GM23248 (cell line): ENCODE results near the gene TNFAIP3. TPM values are rescaled to one million over a fixed set of nuclear protein-coding genes. Genes with fewer than 3 reads are reported as not detected.

Source experiments
- DNase-seq: peaks from one replicate; pipeline ENCODE4 v3.0.0-alpha.2; 2015
- H2AFZ ChIP-seq: fragments of 200-600 bp; sonication (generic); 2 replicates; pipeline ENCODE4 v1.6.1; 2016; ENCODE audit warnings: antibody characterized with exemption
- H3F3A ChIP-seq: fragments of 200-600 bp; sonication (generic); 2 replicates; pipeline ENCODE4 v1.6.1; 2016; ENCODE audit warnings: mild to moderate bottlenecking, antibody characterized with exemption, mixed run types; ENCODE audit not compliant: insufficient read depth
- H3K27ac ChIP-seq: fragments of 200-600 bp; sonication (generic); 2 replicates; pipeline ENCODE4 v1.5.1; 2016; ENCODE audit warnings: mild to moderate bottlenecking
- H3K27me3 ChIP-seq: fragments of 200-600 bp; sonication (generic); replicated peaks from 2 replicates; pipeline ENCODE4 v1.6.1; 2016; ENCODE audit warnings: mild to moderate bottlenecking; ENCODE audit not compliant: insufficient read depth
- H3K36me3 ChIP-seq: fragments of 200-600 bp; sonication (generic); 2 replicates; pipeline ENCODE4 v1.6.1; 2016; ENCODE audit warnings: low read depth, mild to moderate bottlenecking
- H3K4me1 ChIP-seq: fragments of 200-600 bp; sonication (generic); 2 replicates; pipeline ENCODE4 v1.6.1; 2016; ENCODE audit warnings: mild to moderate bottlenecking; ENCODE audit not compliant: insufficient read depth
- H3K4me2 ChIP-seq: fragments of 200-600 bp; sonication (generic); one replicate; pipeline ENCODE4 v1.6.1; 2016; ENCODE audit warnings: mild to moderate bottlenecking; ENCODE audit not compliant: unreplicated experiment
- H3K4me3 ChIP-seq: fragments of 200-600 bp; sonication (generic); 2 replicates; pipeline ENCODE4 v1.5.1; 2016; ENCODE audit warnings: mild to moderate bottlenecking
- H3K79me2 ChIP-seq: fragments of 200-600 bp; sonication (generic); 2 replicates; pipeline ENCODE4 v1.6.1; 2016; ENCODE audit warnings: mild to moderate bottlenecking; ENCODE audit not compliant: insufficient read depth
- H3K9ac ChIP-seq: fragments of 200-600 bp; sonication (generic); 2 replicates; pipeline ENCODE4 v1.6.1; 2016; ENCODE audit warnings: mild to moderate bottlenecking
- H3K9me2 ChIP-seq: fragments of 200-600 bp; sonication (generic); 2 replicates; pipeline ENCODE4 v1.6.1; 2016; ENCODE audit warnings: mixed run types, mild to moderate bottlenecking, moderate library complexity; ENCODE audit not compliant: insufficient read depth
- H3K9me3 ChIP-seq: fragments of 200-600 bp; sonication (generic); one replicate; pipeline ENCODE4 v1.6.1; 2017; ENCODE audit warnings: low read depth
- H4K20me1 ChIP-seq: fragments of 200-600 bp; sonication (generic); 2 replicates; pipeline ENCODE4 v1.6.0; 2016; ENCODE audit not compliant: insufficient read depth
- EZH2 ChIP-seq: fragments of 200-600 bp; sonication (generic); IDR thresholded peaks from 2 replicates; pipeline ENCODE4 v1.6.1; 2018; ENCODE audit warnings: antibody characterized with exemption, mild to moderate bottlenecking; ENCODE audit not compliant: insufficient read depth, poor library complexity, severe bottlenecking
- EZH2phosphoT487 ChIP-seq: fragments of 200-600 bp; sonication (generic); IDR thresholded peaks from 2 replicates; pipeline ENCODE4 v1.6.1; 2018; ENCODE audit warnings: antibody characterized with exemption, moderate library complexity, mild to moderate bottlenecking, low read depth; ENCODE audit not compliant: insufficient read depth
- WGBS, 2 experiments: methylation state at CpG; one replicate each; pipeline ENCODE4 v1.1.6; 2015 to 2017; ENCODE audit warnings: low lambda C conversion rate in 2 of 2, low coverage in 1 of 2; ENCODE audit errors: missing lambda C conversion rate in 2 of 2; 5-methylcytosine and 5-hydroxymethylcytosine counted together
- in situ Hi-C: fragments of 300-500 bp; cut with MboI; formaldehyde crosslinking; loops from 2 replicates; pipeline ENCODE4 v1.15.0; 2020
- polyA plus RNA-seq: library from polyadenylated mRNA; unstranded; fragments of >200 nt; fragmentation: Nextera tagmentation; extraction: Ambion mirVana; gene quantifications from 2 replicates; pipeline ENCODE4 v1.2.1, GENCODE V29; 2016
- total RNA-seq: library from RNA; depleted of rRNA; stranded (reverse); fragments of >200 nt; shearing (Covaris generic); gene quantifications from 2 replicates; pipeline ENCODE4 v1.2.3, GENCODE V29; 2014

The TNFAIP3 gene
- total and polyA plus RNA-seq, 2 experiments from 2014 or later: 2.7 to 6.3 TPM

- H3K9ac ChIP-seq: no peak overlapping the region
- no peaks in the 10 kb centered on the region for H3K36me3 ChIP-seq
- peaks cover 24% of the 10 kb centered on the region for H3K4me1 ChIP-seq
- in situ Hi-C loops: no loop called here
- no peaks in the 10 kb centered on the region for H3K79me2 ChIP-seq
- no peaks in the 10 kb centered on the region for H3F3A ChIP-seq
- no peaks in the 10 kb centered on the region for H3K9me2 ChIP-seq
- no peak overlapping the region for H3K4me2 ChIP-seq
- WGBS, 2 experiments: 92 to 100% methylated on average over 1 of the region's 1 CpG
- TF ChIP-seq EZH2phosphoT487 (no peak), EZH2 (no peak)
- peak overlapping the region; percentile 10; the same call in 1 of the 2 replicates for H2AFZ ChIP-seq
- no peaks in the 10 kb centered on the region for H3K27me3 ChIP-seq
- no peak for DNase-seq
- H3K9me3 ChIP-seq: no peaks in the 10 kb centered on the region
- H3K27ac ChIP-seq: no peak overlapping the region
- no peaks in the 10 kb centered on the region for H4K20me1 ChIP-seq
- no peak overlapping the region for H3K4me3 ChIP-seq
These were observed 39.0 kb downstream of the TNFAIP3 start for GRCh38 chr6:137906020-137906472.

GRCh38 chr6:137907170-137907569 lies 40.1 kb downstream of the TNFAIP3 start:
- no peaks in the 10 kb centered on the region for H3K79me2 ChIP-seq
- no peak overlapping the region for H2AFZ ChIP-seq
- H3K9me3 ChIP-seq: no peaks in the 10 kb centered on the region
- DNase-seq: no peak
- 90 to 91% methylated on average over 2 of the region's 2 CpGs for WGBS, 2 experiments
- H3K27ac ChIP-seq: no peak overlapping the region
- H3K9me2 ChIP-seq: no peaks in the 10 kb centered on the region
- no peaks in the 10 kb centered on the region for H3K27me3 ChIP-seq
- no peaks in the 10 kb centered on the region for H4K20me1 ChIP-seq
- no peak overlapping the region for H3K9ac ChIP-seq
- in situ Hi-C loops: no loop called here
- H3F3A ChIP-seq: no peaks in the 10 kb centered on the region
- H3K4me3 ChIP-seq: no peak overlapping the region
- H3K36me3 ChIP-seq: no peaks in the 10 kb centered on the region
- peaks cover 25% of the 10 kb centered on the region for H3K4me1 ChIP-seq
- H3K4me2 ChIP-seq: no peak overlapping the region
- TF ChIP-seq EZH2phosphoT487: no peak
- no peak for TF ChIP-seq EZH2

GRCh38 chr6:137909533-137909932 lies 42.5 kb downstream of the TNFAIP3 start:
- Histone ChIP-seq H3K4me1 (peaks cover 19% of the 10 kb centered on the region), H3K4me2 (no peak overlapping the region), H4K20me1 (no peaks in the 10 kb centered on the region), H3K27me3 (no peaks in the 10 kb centered on the region), H3K9me2 (no peaks in the 10 kb centered on the region), H3K79me2 (no peaks in the 10 kb centered on the region), H3K9me3 (no peaks in the 10 kb centered on the region), H3K4me3 (no peak overlapping the region), H3K36me3 (no peaks in the 10 kb centered on the region), H3K9ac (no peak overlapping the region), H3F3A (no peaks in the 10 kb centered on the region), H3K27ac (no peak overlapping the region), H2AFZ (no peak overlapping the region)
- WGBS, 2 experiments: 90 to 93% methylated on average over 3 of the region's 3 CpGs
- TF ChIP-seq EZH2 (no peak), EZH2phosphoT487 (no peak)
- DNase-seq: no peak
- in situ Hi-C loops: no loop called here

- no peak overlapping the region for H3K27ac ChIP-seq
- no peak overlapping the region for H3K9ac ChIP-seq
- 47 to 73% methylated on average over 1 of the region's 1 CpG for WGBS, 2 experiments
- H3K4me1 ChIP-seq: peaks cover 12% of the 10 kb centered on the region
- H3K4me2 ChIP-seq: peak overlapping the region; percentile 22
- 0 out of 2 replicates have a peak overlapping the region, but pooled peaks have one; percentile 15 for H2AFZ ChIP-seq
- peak; percentile 54 for DNase-seq
- no peaks in the 10 kb centered on the region for H3K36me3 ChIP-seq
- H3K9me2 ChIP-seq: no peaks in the 10 kb centered on the region
- no peak overlapping the region for H3K4me3 ChIP-seq
- H4K20me1 ChIP-seq: no peaks in the 10 kb centered on the region
- H3F3A ChIP-seq: no peaks in the 10 kb centered on the region
- H3K79me2 ChIP-seq: no peaks in the 10 kb centered on the region
- in situ Hi-C loops: no loop called here
- H3K9me3 ChIP-seq: no peaks in the 10 kb centered on the region
- H3K27me3 ChIP-seq: no peaks in the 10 kb centered on the region
- no peak for TF ChIP-seq EZH2phosphoT487
- TF ChIP-seq EZH2: no peak
These were observed 43.4 kb downstream of the TNFAIP3 start for GRCh38 chr6:137910424-137910834.
